ENCODE measurements around the gene BMP8A.
"Not testable (repeated sequence)": the region's sequence is repeated elsewhere in the genome, so short reads cannot be mapped to it uniquely, and the experiment has no call there.

The BMP8A gene

DNA sequence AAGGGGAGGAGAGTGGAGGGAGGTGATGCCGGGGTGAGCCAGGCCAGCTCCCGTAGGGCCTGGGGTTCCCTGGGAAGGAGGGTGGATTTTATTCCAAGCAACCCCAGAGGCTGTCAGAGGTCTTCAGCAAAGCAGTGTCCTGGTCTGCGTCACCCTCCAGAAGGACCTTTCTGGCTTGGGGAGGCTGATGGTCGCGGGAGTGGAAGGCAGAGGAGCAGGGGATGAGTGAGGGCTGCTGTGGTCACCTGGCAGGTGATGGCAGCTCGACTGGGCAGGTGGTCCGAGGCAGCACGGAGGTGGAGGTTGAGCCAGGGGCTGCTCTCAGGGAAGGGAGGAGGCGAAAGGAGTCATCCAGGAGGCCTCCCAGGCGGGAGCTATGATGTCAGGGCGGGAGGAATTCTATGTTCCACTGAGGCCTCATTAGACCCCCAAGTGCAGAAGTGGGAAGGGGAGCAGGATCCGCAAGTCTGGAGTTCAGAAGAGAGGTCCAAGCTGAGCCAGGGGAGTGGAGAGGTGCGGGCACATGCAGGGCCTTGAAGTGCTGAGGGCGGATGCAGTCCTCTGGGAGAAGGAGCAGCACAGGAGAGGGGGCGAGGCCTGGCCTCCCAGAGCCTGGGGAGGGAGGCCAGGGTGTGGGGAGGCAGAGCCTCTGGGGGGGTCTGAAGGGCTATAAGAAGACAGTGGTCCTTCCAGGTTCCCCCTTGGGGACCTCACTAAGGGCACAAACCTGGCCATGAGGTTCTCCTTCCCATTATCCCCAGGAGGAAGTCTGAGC lies 33.3 kb downstream of the BMP8A start:
- Mint-ChIP-seq H3K36me3 (ENCODE audit: low read depth) (peaks cover 9% of the 10 kb centered on the region), H3K9me3 (no peaks in the 10 kb centered on the region), H3K27ac (no peak overlapping the region), H3K27me3 (no peaks in the 10 kb centered on the region), H3K4me1 (peaks cover 13% of the 10 kb centered on the region), H3K4me3 (no peak overlapping the region)
- ATAC-seq (no peak), DNase-seq (no peak)

DNA sequence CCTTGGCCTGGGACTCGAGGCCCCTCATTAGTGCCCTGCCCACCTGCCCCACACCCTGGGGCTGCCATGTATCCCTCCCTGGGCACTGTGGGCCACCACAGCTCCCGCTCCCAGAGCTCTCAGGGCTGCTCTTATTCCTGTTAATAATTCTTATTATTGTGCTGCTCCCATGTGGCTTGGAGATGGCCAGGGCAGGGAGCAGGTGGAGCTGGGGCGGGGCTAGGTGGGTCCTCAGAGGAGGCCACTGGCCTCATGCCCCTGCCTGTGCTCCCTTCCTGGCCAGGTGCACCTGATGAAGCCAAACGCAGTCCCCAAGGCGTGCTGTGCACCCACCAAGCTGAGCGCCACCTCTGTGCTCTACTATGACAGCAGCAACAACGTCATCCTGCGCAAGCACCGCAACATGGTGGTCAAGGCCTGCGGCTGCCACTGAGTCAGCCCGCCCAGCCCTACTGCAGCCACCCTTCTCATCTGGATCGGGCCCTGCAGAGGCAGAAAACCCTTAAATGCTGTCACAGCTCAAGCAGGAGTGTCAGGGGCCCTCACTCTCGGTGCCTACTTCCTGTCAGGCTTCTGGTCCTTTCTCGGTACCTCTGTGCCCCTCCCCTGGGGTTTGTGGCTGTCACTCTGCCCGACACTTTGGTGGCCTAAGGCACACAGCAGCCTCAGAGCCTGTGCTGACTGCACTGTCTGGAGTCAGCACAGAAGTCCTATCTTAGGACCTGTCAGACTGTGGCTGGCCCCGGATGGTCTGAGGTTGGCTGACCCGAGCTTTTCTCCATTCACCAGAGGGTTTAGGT lies 34.1 kb downstream of the BMP8A start:
- peak; percentile 40 for DNase-seq
- Mint-ChIP-seq H3K9me3 (no peaks in the 10 kb centered on the region), H3K4me3 (no peak overlapping the region), H3K27ac (no peak overlapping the region), H3K27me3 (no peaks in the 10 kb centered on the region), H3K36me3 (ENCODE audit: low read depth) (peaks cover 9% of the 10 kb centered on the region), H3K4me1 (peaks cover 13% of the 10 kb centered on the region)
- ATAC-seq, result peak; percentile 60

DNA sequence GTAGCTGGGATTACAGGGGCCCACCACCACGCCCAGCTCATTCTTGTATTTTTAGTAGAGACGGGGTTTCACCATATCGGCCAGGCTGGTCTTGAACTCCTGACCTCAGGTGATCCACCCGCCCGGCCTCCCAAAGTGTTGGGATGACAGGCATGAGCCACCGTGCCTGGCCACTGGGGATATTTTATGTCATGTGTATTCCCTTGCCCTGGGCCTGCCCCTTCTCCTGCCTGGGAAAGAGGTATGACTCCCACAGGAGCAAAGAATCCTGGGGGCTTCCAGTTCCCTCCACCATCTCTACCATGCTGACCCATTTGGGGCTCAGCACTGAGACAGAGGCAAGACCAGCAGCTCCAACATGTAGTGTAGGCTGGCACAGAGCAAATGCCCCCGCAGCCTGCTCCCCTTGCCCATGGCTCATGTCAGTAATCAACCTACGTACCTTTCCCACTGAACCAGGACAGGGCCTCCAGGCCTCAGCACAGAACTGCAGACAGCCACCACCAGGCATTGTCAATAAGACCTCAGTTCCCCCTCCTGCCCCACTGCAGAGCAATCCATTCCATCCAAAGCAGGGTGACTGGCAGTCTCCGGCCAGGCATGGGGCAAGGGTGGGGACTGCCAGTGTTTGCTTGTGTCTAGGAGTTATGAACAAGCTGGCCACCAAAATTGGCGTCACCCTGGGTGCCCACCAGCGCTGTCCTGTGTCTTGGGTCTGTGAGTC lies 35.2 kb downstream of the BMP8A start:
- peaks cover 13% of the 10 kb centered on the region for H3K36me3 Mint-ChIP-seq (ENCODE audit: low read depth)
- H3K9me3 Mint-ChIP-seq, result no peaks in the 10 kb centered on the region
- H3K27me3 Mint-ChIP-seq, result no peaks in the 10 kb centered on the region
- H3K4me3 Mint-ChIP-seq, result no peak overlapping the region
- H3K27ac Mint-ChIP-seq, result no peak overlapping the region
- DNase-seq (no peak), ATAC-seq (no peak)
- peaks cover 13% of the 10 kb centered on the region for H3K4me1 Mint-ChIP-seq

DNA sequence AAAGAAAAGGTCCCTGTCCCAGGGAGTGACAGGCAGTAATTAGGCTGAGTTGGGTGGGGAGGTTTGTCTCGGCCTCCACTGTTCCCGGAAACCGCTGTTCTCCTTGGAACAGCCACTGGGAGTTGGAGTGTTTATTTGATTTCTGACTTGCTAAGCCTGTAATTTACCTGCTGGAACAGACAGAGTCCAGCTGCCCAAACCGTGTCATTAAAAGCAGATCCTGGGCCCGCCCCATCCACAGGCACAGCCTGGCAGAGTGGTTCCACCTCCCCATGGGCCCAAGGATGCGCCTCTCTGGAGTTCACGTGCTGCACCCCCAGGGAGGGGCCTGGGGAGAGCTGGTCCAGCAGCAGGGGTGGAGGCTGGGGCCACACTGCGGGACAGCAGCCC lies 35.7 kb downstream of the BMP8A start:
- H3K4me3 Mint-ChIP-seq, DNase-seq, H3K27ac Mint-ChIP-seq, ATAC-seq, H3K27me3 Mint-ChIP-seq, H3K9me3 Mint-ChIP-seq: not testable (repeated sequence)
- Mint-ChIP-seq H3K4me1 (peaks cover 13% of the 10 kb centered on the region), H3K36me3 (ENCODE audit: low read depth) (peaks cover 16% of the 10 kb centered on the region)

DNA sequence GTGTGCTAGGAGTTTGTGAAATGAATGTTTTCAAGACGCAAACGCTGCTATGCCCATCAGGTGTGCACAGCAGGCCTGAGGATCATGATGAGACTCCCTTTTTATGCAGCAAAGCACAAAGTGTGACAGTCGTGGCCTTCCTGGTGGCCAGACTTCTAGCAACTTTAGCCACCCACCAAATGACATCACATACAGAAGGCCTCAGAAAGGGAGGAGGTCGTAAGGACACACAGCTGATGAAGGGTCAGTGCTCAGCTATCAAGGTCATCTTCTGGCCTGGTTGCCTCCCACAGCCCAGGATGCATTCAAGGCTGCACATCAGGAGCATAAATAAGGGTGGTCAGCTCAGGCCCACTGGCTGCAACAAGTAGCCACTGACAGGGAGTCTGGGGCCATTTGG lies 36.6 kb downstream of the BMP8A start:
- H3K36me3 Mint-ChIP-seq (ENCODE audit: low read depth), result peaks cover 17% of the 10 kb centered on the region
- ATAC-seq, result no peak

DNA sequence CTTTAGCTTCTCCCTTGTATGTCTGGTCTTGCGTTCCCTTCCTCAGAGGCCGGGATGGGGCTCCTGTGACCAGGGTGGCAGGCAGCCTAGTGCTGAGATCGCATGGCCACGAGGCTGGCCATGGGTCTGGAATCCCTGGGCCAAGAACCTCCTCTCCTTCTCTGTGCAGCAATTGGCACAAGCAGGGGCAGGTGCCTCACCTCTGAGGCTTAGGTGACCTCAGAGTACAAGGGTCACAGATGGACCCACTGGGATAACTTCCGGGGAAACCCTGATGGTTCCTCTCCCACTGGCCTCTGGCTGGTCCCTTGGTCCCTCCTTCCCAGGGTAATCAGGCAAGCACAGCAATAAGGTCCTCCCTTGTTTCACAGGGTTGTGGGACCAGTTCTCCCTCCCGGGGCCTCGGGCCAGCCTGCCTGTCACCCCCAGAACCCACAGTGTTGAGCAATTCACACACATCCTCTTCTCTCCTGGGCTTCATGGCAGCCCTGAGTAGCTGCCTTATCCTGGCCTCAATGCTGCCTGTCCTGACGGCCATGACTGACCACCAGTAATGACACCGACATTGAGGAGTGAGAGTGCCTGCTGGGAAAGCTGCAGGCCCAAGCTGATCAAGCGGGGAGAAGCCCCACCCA lies 38.6 kb downstream of the BMP8A start:
- no peak overlapping the region for H3K27ac Mint-ChIP-seq
- no peak for ATAC-seq
- H3K36me3 Mint-ChIP-seq (ENCODE audit: low read depth), result peaks cover 21% of the 10 kb centered on the region
- no peaks in the 10 kb centered on the region for H3K27me3 Mint-ChIP-seq
- no peaks in the 10 kb centered on the region for H3K9me3 Mint-ChIP-seq
- peaks cover 7% of the 10 kb centered on the region for H3K4me1 Mint-ChIP-seq
- H3K4me3 Mint-ChIP-seq, result no peak overlapping the region
- no peak for DNase-seq

More for the DNA sequence above, 36.6 kb downstream of the BMP8A start:
- H3K9me3 Mint-ChIP-seq, result no peaks in the 10 kb centered on the region
- DNase-seq, result no peak
- no peak overlapping the region for H3K4me3 Mint-ChIP-seq
- peaks cover 13% of the 10 kb centered on the region for H3K4me1 Mint-ChIP-seq
- H3K27me3 Mint-ChIP-seq, result no peaks in the 10 kb centered on the region
- no peak overlapping the region for H3K27ac Mint-ChIP-seq

DNA sequence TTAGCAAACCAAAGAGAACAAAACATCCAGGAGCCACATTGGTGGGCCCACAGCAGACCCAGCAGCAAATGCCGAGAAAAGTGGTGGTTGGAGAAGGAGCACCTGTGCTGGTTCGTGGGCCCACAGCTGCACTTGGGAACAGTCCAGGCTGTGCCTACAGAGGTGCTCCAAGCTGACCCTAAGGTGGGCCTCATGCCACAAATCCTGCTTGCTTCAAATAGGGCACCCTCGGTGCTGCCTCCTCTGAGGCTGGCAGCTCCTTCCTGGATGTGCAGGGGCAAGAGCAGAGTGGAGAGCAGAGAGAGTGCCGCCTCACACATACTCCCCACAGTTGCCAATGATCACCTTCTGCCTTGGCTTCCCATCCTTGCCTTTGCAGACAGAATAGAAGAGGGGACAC lies 40.1 kb downstream of the BMP8A start:
- H3K36me3 Mint-ChIP-seq (ENCODE audit: low read depth), result peaks cover 29% of the 10 kb centered on the region
- ATAC-seq, result no peak

DNA sequence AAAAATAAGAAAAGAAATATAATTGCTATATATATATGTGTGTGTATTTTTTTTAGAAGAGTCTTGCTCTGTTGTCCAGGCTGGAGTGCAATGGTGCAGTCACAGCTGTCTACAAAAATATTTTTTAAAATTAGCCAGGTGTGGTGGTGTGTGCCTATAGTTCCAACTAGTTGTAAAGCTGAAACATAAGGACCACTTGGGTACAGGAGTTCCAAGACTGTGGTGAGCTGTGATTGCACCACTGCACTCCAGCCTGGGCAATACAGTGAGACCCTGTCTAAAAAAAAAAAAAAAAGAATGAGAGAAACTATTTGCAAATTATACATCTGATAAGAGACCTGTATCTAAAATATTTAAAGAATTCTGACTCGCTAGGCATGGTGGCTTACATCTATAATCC lies 42.0 kb downstream of the BMP8A start:
- no peaks in the 10 kb centered on the region for H3K27me3 Mint-ChIP-seq
- no peaks in the 10 kb centered on the region for H3K4me1 Mint-ChIP-seq
- H3K4me3 Mint-ChIP-seq, result no peak overlapping the region
- H3K9me3 Mint-ChIP-seq, result no peaks in the 10 kb centered on the region
- H3K36me3 Mint-ChIP-seq (ENCODE audit: low read depth), result peaks cover 21% of the 10 kb centered on the region
- H3K27ac Mint-ChIP-seq, result no peak overlapping the region
- ATAC-seq (no peak), DNase-seq (no peak)

More for the DNA sequence above, 40.1 kb downstream of the BMP8A start:
- Mint-ChIP-seq H3K27me3 (no peaks in the 10 kb centered on the region), H3K27ac (no peak overlapping the region), H3K4me1 (no peaks in the 10 kb centered on the region), H3K9me3 (no peaks in the 10 kb centered on the region), H3K4me3 (no peak overlapping the region)
- no peak for DNase-seq

DNA sequence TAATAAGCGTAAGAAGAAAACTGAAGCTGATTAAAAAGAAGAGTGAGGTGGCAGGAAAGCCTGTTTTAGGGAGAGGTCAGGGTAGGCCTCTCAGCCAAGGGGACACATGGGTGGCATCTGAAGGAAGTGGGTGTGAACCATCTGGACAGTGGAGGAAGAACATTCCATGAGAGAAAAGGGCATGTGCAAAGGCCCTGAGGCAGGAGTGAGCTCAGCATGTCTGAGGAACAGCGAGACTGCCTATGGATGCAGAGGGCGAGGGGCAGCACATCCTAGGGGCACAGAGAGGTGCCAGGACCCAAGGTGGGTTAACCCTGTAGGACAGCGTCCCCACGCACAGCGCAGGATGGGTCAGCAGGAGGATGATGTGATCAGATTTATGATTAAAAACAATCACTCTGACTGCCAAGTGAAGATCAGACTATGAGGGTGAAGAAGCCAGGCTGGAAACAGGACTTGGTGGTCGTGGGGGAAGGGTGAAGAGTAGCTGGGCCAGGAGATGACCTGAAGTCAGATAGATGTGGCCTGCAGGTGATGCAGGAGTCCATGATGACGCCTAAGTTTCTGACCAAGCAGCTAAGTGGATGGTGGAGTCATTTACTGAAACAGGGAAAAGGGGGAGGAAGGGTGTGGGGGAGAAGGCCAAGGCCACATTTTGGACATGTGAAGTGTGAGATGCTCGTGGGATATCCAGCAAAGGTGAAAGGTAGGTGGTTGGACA lies 47.3 kb downstream of the BMP8A start:
- ATAC-seq (no peak), DNase-seq (no peak)
- Mint-ChIP-seq H3K36me3 (ENCODE audit: low read depth) (peaks cover 32% of the 10 kb centered on the region), H3K4me3 (no peak overlapping the region), H3K4me1 (no peaks in the 10 kb centered on the region), H3K27me3 (no peaks in the 10 kb centered on the region), H3K27ac (no peak overlapping the region), H3K9me3 (no peaks in the 10 kb centered on the region)

DNA sequence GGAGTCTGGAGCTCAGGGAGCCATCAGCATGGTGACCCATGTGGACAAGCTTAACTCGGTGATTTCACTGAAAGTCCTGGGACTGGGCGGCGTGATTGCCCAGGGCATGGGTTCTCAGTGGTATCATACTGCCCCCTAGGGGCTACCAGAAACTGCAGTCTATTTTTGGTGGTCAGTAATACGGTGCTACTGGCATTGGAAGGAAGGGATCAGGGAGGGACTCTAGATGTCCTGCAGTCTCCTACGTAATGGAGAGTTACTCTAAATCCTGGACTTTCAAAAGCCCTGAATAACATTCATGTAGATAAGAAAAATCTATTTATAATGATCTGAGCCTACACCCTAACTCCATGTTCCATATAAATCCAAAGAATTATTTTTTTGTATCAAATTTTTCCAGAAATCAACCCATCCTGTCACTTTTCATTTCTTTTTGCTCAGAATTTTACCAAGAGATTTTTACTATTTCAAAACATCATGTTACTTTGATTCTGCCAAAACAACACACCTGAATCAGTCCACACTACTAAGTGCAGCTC lies 47.9 kb downstream of the BMP8A start:
- Mint-ChIP-seq H3K4me1 (no peaks in the 10 kb centered on the region), H3K36me3 (ENCODE audit: low read depth) (peaks cover 33% of the 10 kb centered on the region), H3K9me3 (no peaks in the 10 kb centered on the region), H3K4me3 (no peak overlapping the region), H3K27me3 (no peaks in the 10 kb centered on the region), H3K27ac (no peak overlapping the region)
- peak; percentile 50 for DNase-seq
- peak; percentile 69 for ATAC-seq

DNA sequence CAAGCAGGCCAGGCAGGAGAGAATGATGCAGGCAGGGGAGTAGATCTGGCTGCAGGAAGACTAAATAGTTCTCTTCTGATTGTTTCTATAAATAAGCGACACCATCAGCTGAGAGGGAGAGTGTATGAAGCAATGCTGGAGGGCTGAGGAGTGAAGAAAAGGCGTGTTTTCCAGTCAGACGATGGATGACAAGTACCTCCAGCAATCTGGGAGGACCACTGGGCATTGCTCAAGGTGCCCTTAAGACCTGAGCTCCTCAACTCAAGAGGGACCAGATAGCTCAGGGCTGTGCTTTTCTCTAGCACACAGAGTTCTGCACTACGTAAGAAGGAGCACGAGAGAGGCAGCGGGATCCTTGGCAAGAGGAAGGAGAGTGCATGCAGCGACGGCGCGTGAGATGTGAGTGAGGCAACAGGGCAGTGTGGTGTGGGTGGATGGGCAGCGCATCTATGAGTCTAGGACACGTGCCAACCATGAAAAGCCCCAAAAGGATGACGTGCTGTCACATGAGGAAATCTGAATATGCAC lies 49.1 kb downstream of the BMP8A start:
- H3K4me1 Mint-ChIP-seq, result no peaks in the 10 kb centered on the region
- H3K36me3 Mint-ChIP-seq (ENCODE audit: low read depth), result peaks cover 36% of the 10 kb centered on the region
- no peaks in the 10 kb centered on the region for H3K27me3 Mint-ChIP-seq
- no peak for DNase-seq
- no peaks in the 10 kb centered on the region for H3K9me3 Mint-ChIP-seq
- no peak overlapping the region for H3K27ac Mint-ChIP-seq
- H3K4me3 Mint-ChIP-seq, result no peak overlapping the region
- ATAC-seq, result no peak

DNA sequence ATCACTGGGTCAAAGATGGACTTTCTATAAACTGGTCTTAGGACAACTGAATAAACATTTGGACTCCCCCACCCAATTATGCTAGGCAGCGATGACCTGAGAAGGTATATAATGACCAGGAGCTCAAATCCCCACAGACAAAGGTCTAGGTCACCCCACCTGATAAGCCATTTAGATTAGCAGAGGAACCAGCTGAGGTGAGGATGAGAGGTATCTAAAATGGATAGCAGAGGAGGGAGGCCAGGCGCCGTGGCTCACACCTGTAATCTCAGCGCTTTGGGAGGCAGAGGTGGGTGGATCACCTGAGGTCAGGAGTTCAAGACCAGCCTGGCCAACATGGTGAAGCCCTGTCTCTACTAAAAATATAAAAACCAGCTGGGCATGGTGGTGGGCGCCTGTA lies 51.5 kb downstream of the BMP8A start:
- peaks cover 41% of the 10 kb centered on the region for H3K36me3 Mint-ChIP-seq (ENCODE audit: low read depth)
- DNase-seq, result no peak
- H3K27ac Mint-ChIP-seq, result no peak overlapping the region
- no peaks in the 10 kb centered on the region for H3K27me3 Mint-ChIP-seq
- no peak overlapping the region for H3K4me3 Mint-ChIP-seq
- H3K9me3 Mint-ChIP-seq, result no peaks in the 10 kb centered on the region
- no peak for ATAC-seq
- H3K4me1 Mint-ChIP-seq, result no peaks in the 10 kb centered on the region

DNA sequence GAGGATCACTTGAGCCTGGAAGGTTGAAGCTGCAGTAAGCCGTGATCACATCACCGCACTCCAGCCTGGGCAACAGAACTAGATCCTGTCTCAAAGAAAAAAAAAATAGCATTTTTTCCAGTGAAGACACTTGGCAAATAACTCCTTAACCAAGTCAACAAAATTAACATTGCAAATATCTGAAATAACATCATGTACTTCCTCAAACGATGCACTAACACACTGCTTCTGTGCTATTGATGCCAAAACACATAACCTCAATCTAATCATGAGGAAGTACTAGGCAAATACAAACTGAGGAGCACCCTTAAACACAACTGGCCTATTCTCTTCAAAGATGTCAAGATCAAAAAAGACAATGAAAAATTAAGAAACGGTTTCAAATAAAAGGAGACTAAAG lies 52.9 kb downstream of the BMP8A start:
- no peak overlapping the region for H3K4me3 Mint-ChIP-seq

More for the DNA sequence above, 52.9 kb downstream of the BMP8A start:
- peaks cover 43% of the 10 kb centered on the region for H3K36me3 Mint-ChIP-seq (ENCODE audit: low read depth)
- H3K27ac Mint-ChIP-seq, result no peak overlapping the region
- ATAC-seq (no peak), DNase-seq (no peak)
- no peaks in the 10 kb centered on the region for H3K4me1 Mint-ChIP-seq
- no peaks in the 10 kb centered on the region for H3K27me3 Mint-ChIP-seq
- H3K9me3 Mint-ChIP-seq, result no peaks in the 10 kb centered on the region
